ENCODE data around the gene SOX5.

Gene SOX5

DNA sequence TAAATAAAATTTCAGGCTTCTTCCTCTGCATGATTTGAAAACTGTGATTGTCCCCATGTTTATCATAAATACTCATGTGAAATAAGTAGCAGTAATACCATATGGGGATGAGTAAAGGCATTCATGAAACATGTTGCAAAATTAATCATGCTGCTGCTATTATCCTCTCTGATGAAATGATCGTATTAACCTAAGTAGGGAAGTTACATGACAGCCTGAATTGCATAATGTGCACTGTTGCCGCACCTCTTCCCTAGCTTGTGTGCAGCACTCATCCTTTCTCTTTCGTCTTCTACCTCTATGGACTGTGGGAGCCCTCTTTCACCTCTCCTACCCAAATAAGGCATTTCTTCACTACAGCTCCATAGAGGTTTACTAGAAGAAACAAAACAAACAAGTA is 367.6 kb downstream of the SOX5 start:
- DNase-seq, result no peak

GRCh38 chr12:23579257-23579656 is 370.2 kb downstream of the SOX5 start:
- no peak for DNase-seq

DNA sequence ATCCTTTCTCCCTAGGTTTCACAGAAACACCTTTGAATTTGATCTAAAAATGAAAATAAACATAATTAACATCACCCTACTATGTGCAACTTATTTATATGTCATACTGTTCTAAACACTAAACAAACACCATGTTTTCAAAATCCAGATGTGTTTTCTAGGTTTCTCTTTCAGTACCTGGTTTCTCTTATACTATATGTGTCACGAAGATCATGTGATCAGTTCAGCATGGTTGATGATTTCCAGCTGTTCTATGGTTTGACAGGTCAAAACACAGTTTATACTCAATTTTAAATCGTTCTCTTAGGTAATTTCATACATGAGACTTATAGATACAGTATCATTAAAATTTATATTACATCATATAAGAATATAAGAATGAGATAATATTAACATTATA is 373.1 kb downstream of the SOX5 start:
- no peak for DNase-seq

DNA sequence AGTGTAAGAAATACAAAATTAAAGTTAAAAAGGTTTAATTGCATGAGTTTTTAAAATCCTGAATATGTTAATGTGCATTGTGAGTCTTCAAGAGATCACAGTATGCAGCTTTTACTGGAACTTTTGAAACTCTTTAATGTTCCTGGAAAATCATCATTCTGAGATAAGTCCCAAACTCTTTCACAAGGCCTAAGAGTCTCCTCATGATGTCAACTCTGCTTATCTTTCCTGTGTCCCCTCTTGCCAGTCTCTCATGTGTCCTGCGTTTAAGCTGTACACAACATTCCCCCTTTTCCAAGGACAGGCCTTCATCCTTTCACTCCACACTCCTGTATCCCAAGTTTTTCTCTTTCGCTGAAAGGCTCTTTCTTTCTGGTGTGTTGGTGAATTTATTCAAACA is 380.1 kb downstream of the SOX5 start:
- no peak for DNase-seq

DNA sequence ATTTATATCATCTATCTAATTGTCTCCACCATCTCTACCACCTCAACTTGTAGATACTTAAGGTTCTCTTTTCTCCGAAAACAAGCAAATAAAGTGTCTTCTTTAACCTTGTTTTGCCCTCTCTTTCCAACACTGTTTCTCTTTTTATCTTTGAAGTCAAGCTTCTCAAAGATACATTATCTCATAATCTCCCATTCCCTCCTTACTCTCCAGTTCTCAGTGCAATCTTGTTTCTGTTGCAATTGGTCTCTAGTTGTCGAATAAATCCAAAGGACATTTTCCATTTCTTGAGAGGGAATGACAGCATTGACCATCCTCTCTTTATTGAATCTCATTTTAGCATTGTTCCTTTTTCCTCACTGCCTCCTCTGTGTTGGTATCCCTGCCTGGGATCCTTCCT is 383.3 kb downstream of the SOX5 start:
- DNase-seq, result no peak

DNA sequence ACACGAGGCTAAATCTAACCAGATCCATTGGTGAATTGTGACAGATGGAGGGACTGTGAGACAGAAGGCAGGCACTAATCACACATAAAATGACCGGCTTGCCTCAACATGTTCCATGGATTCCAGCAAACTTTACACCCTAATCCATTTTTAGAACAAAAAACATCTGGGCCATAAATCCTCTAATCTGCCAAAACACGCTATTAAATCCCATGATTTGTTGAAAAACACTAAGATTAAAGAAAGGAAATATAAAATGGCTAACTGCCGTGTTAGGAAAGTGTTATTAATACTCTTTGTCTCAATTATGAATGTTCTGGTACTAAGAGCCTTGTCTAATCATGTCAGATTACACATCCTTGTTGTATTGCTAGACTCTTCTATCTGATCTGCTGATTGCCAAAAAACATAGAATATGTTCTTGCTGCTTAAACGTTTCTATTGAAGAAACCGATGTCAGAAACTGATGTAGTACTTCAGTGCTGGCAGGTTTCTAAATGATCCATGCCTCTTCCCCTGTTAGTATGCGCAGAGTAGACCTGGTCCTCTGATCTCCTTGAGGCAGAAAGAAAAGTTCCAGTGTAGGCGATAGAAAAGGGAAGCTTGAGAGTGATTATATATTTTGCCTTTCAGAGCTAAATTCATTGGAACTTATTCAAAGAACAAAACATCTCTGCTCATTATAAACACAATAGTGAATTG is 384.9 kb downstream of the SOX5 start:
- no peak for DNase-seq

GRCh38 chr12:23561364-23562345 is 387.8 kb downstream of the SOX5 start:
- DNase-seq, result no peak

DNA sequence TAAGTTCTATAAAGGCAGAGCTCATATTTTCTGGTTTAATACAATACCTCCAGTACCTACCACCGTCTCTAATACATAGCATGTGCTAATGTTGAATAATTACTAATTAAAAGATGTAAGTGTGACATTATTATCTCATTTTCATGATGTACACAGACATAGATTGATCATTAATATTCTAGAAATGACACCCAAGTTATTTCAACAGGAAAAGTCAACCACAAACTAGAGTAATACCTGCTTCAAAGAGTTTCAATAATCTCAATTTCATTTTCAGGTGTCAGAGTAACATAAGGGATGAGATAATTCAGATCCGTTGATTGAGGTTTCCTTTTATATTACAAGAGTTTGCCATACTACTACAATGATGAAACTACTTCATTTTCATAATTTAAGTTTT is 388.9 kb downstream of the SOX5 start:
- no peak for DNase-seq

DNA sequence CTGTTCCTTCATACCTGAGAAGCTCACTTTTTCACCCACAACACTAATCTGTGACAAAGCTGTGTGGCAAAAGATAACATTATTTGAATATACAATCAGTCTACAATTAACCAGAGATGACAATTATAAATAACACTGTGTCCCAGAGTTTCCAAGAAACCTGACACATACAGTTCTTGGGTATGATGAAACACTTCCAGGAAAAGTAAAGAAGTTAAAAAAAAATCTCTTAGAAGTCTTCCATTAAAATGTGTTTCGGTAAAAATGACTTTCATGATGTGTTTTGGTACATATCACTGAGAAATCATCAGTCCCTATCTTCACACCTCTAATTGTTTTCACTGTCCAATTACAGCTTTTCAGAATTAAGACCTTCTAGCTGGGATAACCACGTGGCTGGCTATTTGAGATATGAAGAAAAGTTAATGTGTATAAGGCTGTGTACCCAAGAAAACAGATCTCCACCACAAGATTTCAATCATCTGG is 390.2 kb downstream of the SOX5 start:
- no peak for DNase-seq

- DNase-seq, result no peak
Observed at GRCh38 chr12:23556661-23557060, 392.8 kb downstream of the SOX5 start.

DNA sequence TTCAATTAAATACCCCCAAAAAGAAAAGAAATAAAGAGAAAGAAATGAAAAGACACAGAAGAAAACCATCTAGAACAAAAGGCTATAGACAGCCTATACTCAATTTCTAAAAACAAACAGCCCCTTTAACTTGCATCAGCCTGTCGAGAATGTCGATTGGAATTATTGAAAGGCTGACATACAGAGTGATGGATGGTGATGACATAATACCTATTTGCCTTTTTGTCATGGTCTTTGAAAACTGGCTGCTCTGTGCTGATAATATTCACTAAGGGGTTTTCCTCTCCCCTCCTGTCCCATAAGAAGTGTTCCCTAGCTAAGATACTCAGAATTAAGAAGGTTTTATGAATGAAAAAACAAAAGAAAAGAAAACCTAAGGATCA is 393.7 kb downstream of the SOX5 start:
- no peak for DNase-seq

GRCh38 chr12:23555180-23555824 is 394.2 kb downstream of the SOX5 start:
- no peak for DNase-seq

GRCh38 chr12:23552417-23552816 is 397.1 kb downstream of the SOX5 start:
- DNase-seq, result no peak

GRCh38 chr12:23550753-23551152 is 398.7 kb downstream of the SOX5 start:
- DNase-seq, result no peak

GRCh38 chr12:23548742-23549141 is 400.7 kb downstream of the SOX5 start:
- DNase-seq, result no peak

- DNase-seq, result no peak
Observed at GRCh38 chr12:23546756-23547155, 402.7 kb downstream of the SOX5 start.

GRCh38 chr12:23543767-23544166 is 405.7 kb downstream of the SOX5 start:
- DNase-seq, result no peak

DNA sequence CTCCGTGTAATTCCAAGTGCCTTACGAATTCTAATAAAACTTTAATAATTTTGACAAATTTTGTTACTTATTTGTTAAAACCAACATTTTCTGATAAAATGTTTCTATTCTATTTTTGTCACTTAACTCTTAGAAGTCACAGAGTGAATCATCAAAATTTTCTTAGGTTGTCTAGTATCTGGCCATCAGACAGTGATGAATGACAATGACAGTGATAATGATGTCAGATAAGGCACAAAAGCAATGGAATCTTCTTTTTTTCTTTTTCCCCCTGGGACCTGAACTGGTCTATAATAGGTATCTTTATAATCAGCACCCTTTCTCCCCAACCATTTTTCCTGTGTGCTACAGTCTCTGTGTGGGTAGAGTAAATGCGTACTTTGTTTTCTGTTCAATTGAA is 407.3 kb downstream of the SOX5 start:
- no peak for DNase-seq

DNA sequence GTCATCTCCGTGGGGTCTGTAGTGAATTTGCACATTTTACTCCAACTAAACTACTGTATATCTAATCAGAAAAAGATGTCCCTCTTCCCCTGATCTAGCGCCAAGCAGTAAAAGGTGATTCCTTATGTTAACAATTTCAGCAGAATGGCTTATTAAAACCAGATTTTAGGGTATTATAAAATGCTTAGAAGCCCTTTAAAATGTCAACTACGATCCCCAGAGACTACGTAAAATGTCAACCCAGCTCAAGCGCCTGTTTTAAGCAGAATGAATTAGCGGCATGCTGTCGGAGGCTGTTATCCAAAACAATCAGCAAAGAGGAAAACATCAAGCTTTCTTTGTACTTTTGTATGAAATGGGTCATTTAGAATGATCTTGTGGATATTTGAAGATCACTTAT is 408.9 kb downstream of the SOX5 start:
- DNase-seq, result no peak

DNA sequence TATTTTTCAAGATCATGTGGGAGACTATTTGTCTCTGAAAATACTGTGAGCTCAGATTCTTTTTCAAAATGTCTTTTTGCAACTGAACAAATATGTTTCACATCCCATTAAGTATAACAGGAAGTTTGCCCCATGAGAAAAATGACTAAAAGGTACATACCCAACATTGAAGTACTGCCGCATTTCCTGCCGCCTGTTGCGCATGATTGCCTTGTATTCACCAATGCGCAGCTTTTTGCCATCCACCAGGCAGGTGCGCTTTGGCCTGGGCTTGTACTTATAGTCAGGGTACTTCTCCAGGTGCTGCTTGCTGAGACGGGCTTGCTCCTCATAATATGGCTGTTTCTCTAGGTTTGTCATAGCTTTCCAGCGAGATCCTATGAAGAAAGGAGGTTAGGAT is 413.2 kb downstream of the SOX5 start:
- DNase-seq, result no peak

- no peak for DNase-seq
Observed at GRCh38 chr12:23535441-23535840, 414.0 kb downstream of the SOX5 start.

DNA sequence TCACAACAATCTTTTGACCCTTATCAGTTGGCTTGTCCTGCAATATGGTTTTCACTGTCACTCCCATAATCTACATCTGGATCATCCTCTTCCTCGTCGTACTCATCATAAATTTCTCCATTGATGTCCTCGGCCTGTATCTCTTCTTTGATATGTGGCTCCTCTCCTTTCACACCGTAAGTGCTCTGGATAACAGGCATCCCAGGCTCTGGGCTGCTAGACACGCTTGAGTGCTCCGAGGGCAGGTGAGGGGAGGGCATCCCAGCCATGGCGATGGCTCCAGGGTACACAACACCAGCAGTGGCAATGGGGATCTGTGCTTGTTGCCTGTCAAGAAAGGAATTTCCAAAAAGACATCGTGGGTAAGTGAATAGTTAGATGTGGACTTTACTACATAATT is 415.3 kb downstream of the SOX5 start:
- no peak for DNase-seq

- no peak for DNase-seq
Observed at GRCh38 chr12:23533699-23534098, 415.8 kb downstream of the SOX5 start.

GRCh38 chr12:23533265-23533664 is 416.2 kb downstream of the SOX5 start:
- no peak for DNase-seq
